ENCODE results near the gene ZNF469.
"Not testable (repeated sequence)": the region's sequence is repeated elsewhere in the genome, so short reads cannot be mapped to it uniquely, and the experiment has no call there.

DNA sequence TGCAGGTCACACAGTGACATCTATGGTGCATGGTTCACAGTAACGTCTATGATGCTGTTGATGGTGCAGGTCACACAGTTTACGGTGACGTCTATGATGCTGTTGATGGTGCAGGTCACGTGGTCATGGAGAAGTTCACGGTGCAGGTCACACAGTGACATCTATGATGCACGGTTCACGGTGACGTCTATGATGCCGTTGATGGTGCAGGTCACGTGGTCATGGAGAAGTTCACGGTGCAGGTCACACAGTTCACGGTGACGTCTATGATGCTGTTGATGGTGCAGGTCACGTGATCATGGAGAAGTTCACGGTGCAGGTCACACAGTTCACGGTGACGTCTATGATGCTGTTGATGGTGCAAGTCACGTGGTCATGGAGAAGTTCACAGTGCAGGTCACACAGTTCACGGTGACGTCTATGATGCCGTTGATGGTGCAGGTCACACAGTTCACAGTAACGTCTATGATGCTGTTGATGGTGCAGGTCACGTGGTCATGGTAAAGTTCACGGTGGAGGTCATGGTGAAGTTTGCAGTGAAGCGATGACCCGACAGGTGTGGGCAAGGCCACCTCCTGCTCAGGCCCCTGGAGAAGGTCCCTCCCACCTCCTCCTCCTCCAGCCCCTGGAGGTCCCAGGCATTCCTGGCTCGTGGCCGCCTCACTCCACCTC, 27.7 kb downstream of the ZNF469 start:
- not testable (repeated sequence) for TF ChIP-seq CTCF (IDR thresholded peaks at IDR 0.05; ENCODE audit: low read depth, low read length); EZH2phosphoT487 (IDR thresholded peaks at IDR 0.05; ENCODE audit: low read depth)
